Choroid plexus epithelial cell (primary cell): ENCODE measurements around the gene LRRC3.

Source experiments
- DNase-seq: peaks from one replicate; pipeline ENCODE4 v3.0.0-alpha.2; 2010; ENCODE audit warnings: low read depth
- H3K4me3 ChIP-seq: 2 replicates; pipeline ENCODE4 v1.5.1; 2011; ENCODE audit warnings: low read depth, mild to moderate bottlenecking, control low read depth, low read length, moderate library complexity
- CTCF ChIP-seq: conservative IDR thresholded peaks from 2 replicates; pipeline ENCODE4 v1.5.1; 2011; ENCODE audit warnings: low read depth, mild to moderate bottlenecking, control low read depth, inconsistent platforms, low read length, moderate library complexity

The LRRC3 gene

GRCh38 chr21:44425895-44426662, 29.2 kb upstream of the LRRC3 start:
- no peak overlapping the region for H3K4me3 ChIP-seq
- no peak for DNase-seq
- TF ChIP-seq CTCF: no peak

DNA sequence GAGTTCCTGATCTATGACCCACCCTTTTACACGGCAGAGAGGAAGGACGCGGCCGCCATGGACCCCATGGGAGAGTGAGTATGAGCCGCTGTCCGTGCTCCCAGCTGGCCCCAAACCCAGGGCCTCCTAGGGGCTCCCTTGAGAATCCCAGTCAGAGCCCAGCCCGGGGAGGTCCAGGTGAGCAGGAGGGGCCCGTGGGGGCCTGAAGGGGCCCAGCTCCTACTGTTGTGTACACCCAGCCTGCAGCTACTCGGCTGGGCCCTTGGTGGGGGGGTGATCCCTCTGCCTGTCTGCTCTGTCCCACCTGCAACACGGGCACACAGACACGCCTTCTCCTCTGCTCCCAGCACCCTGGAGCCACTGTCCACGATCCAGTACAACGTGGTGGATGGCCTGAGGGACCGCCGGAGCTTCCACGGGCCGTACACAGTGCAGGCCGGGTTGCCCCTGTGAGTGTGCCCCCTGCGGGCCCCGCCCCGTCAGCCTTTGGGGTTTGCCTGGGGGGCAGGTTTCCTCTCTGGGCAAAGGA, 28.6 kb upstream of the LRRC3 start:
- H3K4me3 ChIP-seq: no peak overlapping the region
- no peak for DNase-seq
- TF ChIP-seq CTCF: no peak

GRCh38 chr21:44427241-44428120, 27.8 kb upstream of the LRRC3 start:
- no peak overlapping the region for H3K4me3 ChIP-seq
- no peak for TF ChIP-seq CTCF
- no peak for DNase-seq

DNA sequence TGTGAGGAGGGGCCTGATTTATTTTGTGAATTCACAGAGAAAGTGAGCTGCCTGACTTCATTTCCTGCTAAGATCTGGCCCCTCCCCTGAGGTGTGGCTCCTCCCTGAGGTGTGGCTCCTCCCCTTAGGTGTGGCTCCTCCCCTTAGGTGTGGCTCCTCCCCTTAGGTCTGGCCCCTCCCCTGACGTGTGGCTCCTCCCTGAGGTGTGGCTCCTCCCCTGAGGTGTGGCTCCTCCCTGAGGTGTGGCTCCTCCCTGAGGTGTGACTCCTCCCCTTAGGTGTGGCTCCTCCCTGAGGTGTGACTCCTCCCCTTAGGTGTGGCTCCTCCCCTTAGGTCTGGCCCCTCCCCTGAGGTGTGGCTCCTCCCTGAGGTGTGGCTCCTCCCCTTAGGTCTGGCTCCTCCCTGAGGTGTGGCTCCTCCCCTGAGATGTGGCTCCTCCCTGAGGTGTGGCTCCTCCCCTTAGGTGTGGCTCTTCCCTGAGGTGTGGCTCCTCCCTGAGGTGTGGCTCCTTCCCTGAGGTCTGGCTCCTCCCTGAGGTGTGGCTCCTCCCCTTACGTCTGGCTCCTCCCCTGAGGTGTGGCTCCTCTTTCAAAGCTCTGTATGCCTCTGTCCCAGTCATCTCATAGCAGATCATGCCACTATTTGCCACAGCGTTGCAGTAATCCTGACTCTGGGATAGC, 26.9 kb upstream of the LRRC3 start:
- DNase-seq: no peak
- TF ChIP-seq CTCF: no peak

DNA sequence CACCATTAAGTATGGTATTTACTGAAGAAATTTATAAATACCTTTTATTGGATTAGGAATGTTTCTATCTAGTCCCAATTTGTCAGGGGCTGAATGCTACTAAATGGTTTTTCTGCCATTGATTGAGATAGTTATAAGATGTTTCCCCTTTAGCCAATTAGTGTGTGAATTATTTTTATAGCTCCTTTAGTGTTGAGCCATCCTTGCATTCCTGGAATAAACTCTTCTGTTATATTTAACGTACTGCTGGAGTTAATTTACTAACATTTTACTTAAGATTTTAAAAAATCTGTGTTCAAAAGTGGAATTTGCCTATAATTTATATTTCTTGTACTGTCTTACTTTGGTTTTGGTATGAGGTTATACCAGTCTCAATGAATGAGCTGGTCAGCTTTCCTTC, 25.4 kb upstream of the LRRC3 start:
- H3K4me3 ChIP-seq: no peak overlapping the region
- DNase-seq: no peak
- no peak for TF ChIP-seq CTCF

More for the DNA sequence above, 26.9 kb upstream of the LRRC3 start:
- H3K4me3 ChIP-seq: no peak overlapping the region

GRCh38 chr21:44431300-44431699, 24.0 kb upstream of the LRRC3 start:
- no peak for DNase-seq
- H3K4me3 ChIP-seq: no peak overlapping the region
- no peak for TF ChIP-seq CTCF
